Smooth muscle cell (in vitro differentiated cells): ENCODE measurements around the gene C6orf62. TPM values are rescaled to one million over a fixed set of nuclear protein-coding genes. Genes with fewer than 3 reads are reported as not detected.

ENCODE experiments used
- DNase-seq: peaks from one replicate; lab custom pipeline; 2025; ENCODE audit not compliant: unreplicated experiment; lab: John Stamatoyannopoulos, UW
- H2AFZ ChIP-seq: fragments of 200-600 bp; sonication (generic); 2 replicates; pipeline ENCODE4 v1.6.0; 2016; ENCODE audit warnings: antibody characterized with exemption, low read depth, mild to moderate bottlenecking
- H3F3A ChIP-seq: fragments of 200-600 bp; sonication (generic); 2 replicates; pipeline ENCODE4 v1.6.0; 2017; ENCODE audit warnings: antibody characterized with exemption, low read depth
- H3K27ac ChIP-seq: fragments of 200-600 bp; sonication (generic); 2 replicates; pipeline ENCODE4 v1.5.1; 2016; ENCODE audit warnings: low read depth, mild to moderate bottlenecking
- H3K27me3 ChIP-seq: fragments of 200-600 bp; sonication (generic); 2 replicates; pipeline ENCODE4 v1.6.1; 2016; ENCODE audit warnings: low read depth, mild to moderate bottlenecking
- H3K36me3 ChIP-seq: fragments of 200-600 bp; sonication (generic); 2 replicates; pipeline ENCODE4 v1.5.1; 2016; ENCODE audit warnings: low read depth
- H3K4me1 ChIP-seq: fragments of 200-600 bp; sonication (generic); 2 replicates; pipeline ENCODE4 v1.5.1; 2016; ENCODE audit warnings: low read depth
- H3K4me2 ChIP-seq: fragments of 200-600 bp; sonication (generic); 2 replicates; pipeline ENCODE4 v1.6.0; 2016; ENCODE audit warnings: mild to moderate bottlenecking
- H3K4me3 ChIP-seq: fragments of 200-600 bp; sonication (generic); 2 replicates; pipeline ENCODE4 v1.5.1; 2016; ENCODE audit warnings: mild to moderate bottlenecking
- H3K79me2 ChIP-seq: fragments of 200-600 bp; sonication (generic); 2 replicates; pipeline ENCODE4 v1.6.0; 2016; ENCODE audit warnings: low read depth, mild to moderate bottlenecking
- H3K9ac ChIP-seq: fragments of 200-600 bp; sonication (generic); 2 replicates; pipeline ENCODE4 v1.6.0; 2016; ENCODE audit warnings: low read depth
- H3K9me3 ChIP-seq: fragments of 200-600 bp; sonication (generic); replicated peaks from 2 replicates; pipeline ENCODE4 v1.5.1; 2016; ENCODE audit warnings: low read depth
- H4K20me1 ChIP-seq: fragments of 200-600 bp; sonication (generic); 2 replicates; pipeline ENCODE4 v1.6.0; 2016; ENCODE audit warnings: low read depth
- CTCF ChIP-seq: fragments of 200-600 bp; sonication (generic); IDR thresholded peaks from 2 replicates; pipeline ENCODE4 v1.5.1; 2017; ENCODE audit warnings: borderline replicate concordance, mild to moderate bottlenecking, antibody characterized with exemption; ENCODE audit not compliant: insufficient read depth, poor library complexity, severe bottlenecking
- WGBS: methylation state at CpG from one replicate; pipeline ENCODE4 v1.1.7; 2016; ENCODE audit warnings: low lambda C conversion rate; 5-methylcytosine and 5-hydroxymethylcytosine counted together
- polyA plus RNA-seq: library from polyadenylated mRNA; unstranded; fragments of >200 nt; fragmentation: Nextera tagmentation; extraction: Ambion mirVana; gene quantifications from 2 replicates; pipeline ENCODE4 v1.2.1, GENCODE V29; 2016
- total RNA-seq: library from RNA; depleted of rRNA; stranded (reverse); fragments of >200 nt; gene quantifications from 2 replicates; pipeline ENCODE4 v1.2.3, GENCODE V29; 2014

The C6orf62 gene
- total and polyA plus RNA-seq, 2 experiments from 2014 or later = 32.4 to 61.4 TPM

- no peak overlapping the region for H3K4me3 ChIP-seq
- no peak overlapping the region for H3K27ac ChIP-seq
- no peak overlapping the region for H3K4me2 ChIP-seq
- H3K9ac ChIP-seq = no peak overlapping the region
- H3K36me3 ChIP-seq = no peaks in the 10 kb centered on the region
- H3F3A ChIP-seq = no peaks in the 10 kb centered on the region
- no peak overlapping the region for H2AFZ ChIP-seq
- H3K79me2 ChIP-seq = no peaks in the 10 kb centered on the region
- WGBS = 93% methylated on average over 3 of the region's 3 CpGs
- no peaks in the 10 kb centered on the region for H3K4me1 ChIP-seq
- no peak for DNase-seq
- no peaks in the 10 kb centered on the region for H4K20me1 ChIP-seq
- no peaks in the 10 kb centered on the region for H3K27me3 ChIP-seq
- no peak for TF ChIP-seq CTCF
- H3K9me3 ChIP-seq = no peaks in the 10 kb centered on the region
Measured at GRCh38 chr6:24691550-24691949, 27.4 kb downstream of the C6orf62 start.

GRCh38 chr6:24690593-24690992, 28.4 kb downstream of the C6orf62 start:
- H3K4me1 ChIP-seq = no peaks in the 10 kb centered on the region
- WGBS = 93% methylated on average over 1 of the region's 1 CpG
- no peaks in the 10 kb centered on the region for H3K36me3 ChIP-seq
- H3F3A ChIP-seq = no peaks in the 10 kb centered on the region
- H3K27ac ChIP-seq = no peak overlapping the region
- DNase-seq = no peak
- H3K27me3 ChIP-seq = no peaks in the 10 kb centered on the region
- H3K9me3 ChIP-seq = no peaks in the 10 kb centered on the region
- no peak overlapping the region for H3K9ac ChIP-seq
- no peaks in the 10 kb centered on the region for H4K20me1 ChIP-seq
- no peak overlapping the region for H3K4me2 ChIP-seq
- no peak overlapping the region for H3K4me3 ChIP-seq
- no peak for TF ChIP-seq CTCF
- no peaks in the 10 kb centered on the region for H3K79me2 ChIP-seq
- H2AFZ ChIP-seq = no peak overlapping the region

GRCh38 chr6:24689964-24690363, 29.0 kb downstream of the C6orf62 start:
- H3K4me1 ChIP-seq = no peaks in the 10 kb centered on the region
- no peak overlapping the region for H3K9ac ChIP-seq
- no peak overlapping the region for H3K27ac ChIP-seq
- no peak for DNase-seq
- no peaks in the 10 kb centered on the region for H3K36me3 ChIP-seq
- H3K9me3 ChIP-seq = no peaks in the 10 kb centered on the region
- H3K27me3 ChIP-seq = no peaks in the 10 kb centered on the region
- no peaks in the 10 kb centered on the region for H3K79me2 ChIP-seq
- no peak overlapping the region for H3K4me2 ChIP-seq
- TF ChIP-seq CTCF = no peak
- H3F3A ChIP-seq = no peaks in the 10 kb centered on the region
- H4K20me1 ChIP-seq = no peaks in the 10 kb centered on the region
- WGBS = 93% methylated on average over 2 of the region's 2 CpGs
- H2AFZ ChIP-seq = no peak overlapping the region
- H3K4me3 ChIP-seq = no peak overlapping the region

- Histone ChIP-seq H4K20me1 (no peaks in the 10 kb centered on the region), H3K9me3 (no peaks in the 10 kb centered on the region), H2AFZ (no peak overlapping the region), H3K4me1 (no peaks in the 10 kb centered on the region), H3K36me3 (no peaks in the 10 kb centered on the region), H3K27ac (no peak overlapping the region), H3K4me3 (no peak overlapping the region), H3K4me2 (no peak overlapping the region), H3K79me2 (no peaks in the 10 kb centered on the region), H3F3A (no peaks in the 10 kb centered on the region), H3K9ac (no peak overlapping the region), H3K27me3 (no peaks in the 10 kb centered on the region)
- 91% methylated on average over 4 of the region's 4 CpGs for WGBS
- no peak for DNase-seq
- no peak for TF ChIP-seq CTCF
Measured at GRCh38 chr6:24686946-24687345, 32.0 kb downstream of the C6orf62 start.
